ENCODE data around the gene TMEM92.

Gene TMEM92

DNA sequence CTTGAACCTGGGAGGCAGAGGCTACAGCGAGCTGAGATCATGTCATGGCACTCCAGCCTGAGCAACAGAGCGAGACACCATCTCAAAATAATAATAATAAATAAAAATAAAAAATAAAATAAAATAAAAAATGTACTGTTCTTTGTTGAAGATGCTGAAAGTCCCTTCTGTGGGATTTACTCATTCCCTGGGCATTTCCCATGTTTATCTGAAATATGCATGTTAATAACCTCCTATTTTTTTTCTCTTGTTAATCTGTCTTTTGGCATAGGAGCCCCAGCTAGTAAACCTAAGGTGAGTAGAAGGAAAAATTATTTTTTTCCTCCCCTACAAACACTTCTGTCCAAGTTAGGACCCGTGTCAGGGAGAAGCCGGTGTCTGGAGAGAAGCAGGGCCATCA lies 34.4 kb downstream of the TMEM92 start:
- TF ChIP-seq POLR2AphosphoS5 (IDR thresholded peaks at IDR 0.05; ENCODE audit: low read depth) (no peak), GABPA (IDR thresholded peaks at IDR 0.05; ENCODE audit: low read depth) (no peak), SPI1 (IDR thresholded peaks at IDR 0.05; ENCODE audit: borderline replicate concordance, low read depth) (no peak)
- TF ChIP-seq, protein P1, sequence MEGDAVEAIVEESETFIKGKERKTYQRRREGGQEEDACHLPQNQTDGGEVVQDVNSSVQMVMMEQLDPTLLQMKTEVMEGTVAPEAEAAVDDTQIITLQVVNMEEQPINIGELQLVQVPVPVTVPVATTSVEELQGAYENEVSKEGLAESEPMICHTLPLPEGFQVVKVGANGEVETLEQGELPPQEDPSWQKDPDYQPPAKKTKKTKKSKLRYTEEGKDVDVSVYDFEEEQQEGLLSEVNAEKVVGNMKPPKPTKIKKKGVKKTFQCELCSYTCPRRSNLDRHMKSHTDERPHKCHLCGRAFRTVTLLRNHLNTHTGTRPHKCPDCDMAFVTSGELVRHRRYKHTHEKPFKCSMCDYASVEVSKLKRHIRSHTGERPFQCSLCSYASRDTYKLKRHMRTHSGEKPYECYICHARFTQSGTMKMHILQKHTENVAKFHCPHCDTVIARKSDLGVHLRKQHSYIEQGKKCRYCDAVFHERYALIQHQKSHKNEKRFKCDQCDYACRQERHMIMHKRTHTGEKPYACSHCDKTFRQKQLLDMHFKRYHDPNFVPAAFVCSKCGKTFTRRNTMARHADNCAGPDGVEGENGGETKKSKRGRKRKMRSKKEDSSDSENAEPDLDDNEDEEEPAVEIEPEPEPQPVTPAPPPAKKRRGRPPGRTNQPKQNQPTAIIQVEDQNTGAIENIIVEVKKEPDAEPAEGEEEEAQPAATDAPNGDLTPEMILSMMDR (IDR thresholded peaks at IDR 0.05; ENCODE audit: insufficient read depth, low read length): no peak
- TF ChIP-seq, protein P2, sequence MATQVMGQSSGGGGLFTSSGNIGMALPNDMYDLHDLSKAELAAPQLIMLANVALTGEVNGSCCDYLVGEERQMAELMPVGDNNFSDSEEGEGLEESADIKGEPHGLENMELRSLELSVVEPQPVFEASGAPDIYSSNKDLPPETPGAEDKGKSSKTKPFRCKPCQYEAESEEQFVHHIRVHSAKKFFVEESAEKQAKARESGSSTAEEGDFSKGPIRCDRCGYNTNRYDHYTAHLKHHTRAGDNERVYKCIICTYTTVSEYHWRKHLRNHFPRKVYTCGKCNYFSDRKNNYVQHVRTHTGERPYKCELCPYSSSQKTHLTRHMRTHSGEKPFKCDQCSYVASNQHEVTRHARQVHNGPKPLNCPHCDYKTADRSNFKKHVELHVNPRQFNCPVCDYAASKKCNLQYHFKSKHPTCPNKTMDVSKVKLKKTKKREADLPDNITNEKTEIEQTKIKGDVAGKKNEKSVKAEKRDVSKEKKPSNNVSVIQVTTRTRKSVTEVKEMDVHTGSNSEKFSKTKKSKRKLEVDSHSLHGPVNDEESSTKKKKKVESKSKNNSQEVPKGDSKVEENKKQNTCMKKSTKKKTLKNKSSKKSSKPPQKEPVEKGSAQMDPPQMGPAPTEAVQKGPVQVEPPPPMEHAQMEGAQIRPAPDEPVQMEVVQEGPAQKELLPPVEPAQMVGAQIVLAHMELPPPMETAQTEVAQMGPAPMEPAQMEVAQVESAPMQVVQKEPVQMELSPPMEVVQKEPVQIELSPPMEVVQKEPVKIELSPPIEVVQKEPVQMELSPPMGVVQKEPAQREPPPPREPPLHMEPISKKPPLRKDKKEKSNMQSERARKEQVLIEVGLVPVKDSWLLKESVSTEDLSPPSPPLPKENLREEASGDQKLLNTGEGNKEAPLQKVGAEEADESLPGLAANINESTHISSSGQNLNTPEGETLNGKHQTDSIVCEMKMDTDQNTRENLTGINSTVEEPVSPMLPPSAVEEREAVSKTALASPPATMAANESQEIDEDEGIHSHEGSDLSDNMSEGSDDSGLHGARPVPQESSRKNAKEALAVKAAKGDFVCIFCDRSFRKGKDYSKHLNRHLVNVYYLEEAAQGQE (IDR thresholded peaks at IDR 0.05; ENCODE audit: insufficient replicate concordance, low read depth): no peak
- Histone ChIP-seq H3K27ac (replicated peaks) (no peak overlapping the region), H3K27me3 (ENCODE audit: insufficient read depth, poor library complexity, severe bottlenecking) (no peaks in the 10 kb centered on the region), H3K4me3 (replicated peaks; ENCODE audit: insufficient read depth, low read length) (no peak overlapping the region)
- DNase-seq (ENCODE audit: low read depth in 1 of 2, low spot score in 1 of 2): no peak

DNA sequence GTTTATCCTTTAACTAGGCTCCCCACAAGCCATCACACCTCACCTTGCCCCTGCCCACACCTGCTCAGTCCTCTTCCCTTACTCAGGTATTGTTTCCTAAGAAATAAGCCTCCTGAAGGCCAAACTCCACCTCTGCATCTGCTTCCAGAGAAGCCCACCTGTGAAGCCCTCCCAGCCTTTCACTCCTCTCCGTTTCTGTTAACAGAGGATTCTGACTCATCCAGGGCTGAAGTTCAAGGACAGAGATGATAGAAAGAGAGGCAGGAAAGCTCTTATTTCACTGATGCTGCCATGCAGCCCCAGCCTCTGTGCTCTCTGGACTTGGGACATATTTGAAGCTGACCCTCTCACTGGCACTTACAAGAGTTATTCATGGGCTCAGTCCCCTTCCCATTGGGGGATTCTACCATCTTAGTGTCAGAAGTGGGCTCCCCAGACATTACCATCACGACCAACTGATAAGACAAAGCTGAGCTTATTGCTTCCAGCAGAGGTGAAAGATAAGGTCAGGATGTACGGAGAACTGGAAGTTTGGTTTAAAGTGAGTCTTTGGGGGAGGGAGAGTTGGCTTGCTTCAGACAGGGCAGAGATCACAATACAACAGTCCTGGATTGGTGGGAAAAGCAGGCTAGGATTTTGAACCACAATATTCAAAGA lies 36.3 kb downstream of the TMEM92 start:
- TF ChIP-seq SPI1 (IDR thresholded peaks at IDR 0.05; ENCODE audit: borderline replicate concordance, low read depth): no peak
- Histone ChIP-seq H3K4me3 (replicated peaks; ENCODE audit: insufficient read depth, low read length) (no peak overlapping the region), H3K27ac (replicated peaks) (no peak overlapping the region), H3K27me3 (ENCODE audit: insufficient read depth, poor library complexity, severe bottlenecking) (no peaks in the 10 kb centered on the region)
- no peak for DNase-seq (ENCODE audit: low read depth in 1 of 2, low spot score in 1 of 2)

DNA sequence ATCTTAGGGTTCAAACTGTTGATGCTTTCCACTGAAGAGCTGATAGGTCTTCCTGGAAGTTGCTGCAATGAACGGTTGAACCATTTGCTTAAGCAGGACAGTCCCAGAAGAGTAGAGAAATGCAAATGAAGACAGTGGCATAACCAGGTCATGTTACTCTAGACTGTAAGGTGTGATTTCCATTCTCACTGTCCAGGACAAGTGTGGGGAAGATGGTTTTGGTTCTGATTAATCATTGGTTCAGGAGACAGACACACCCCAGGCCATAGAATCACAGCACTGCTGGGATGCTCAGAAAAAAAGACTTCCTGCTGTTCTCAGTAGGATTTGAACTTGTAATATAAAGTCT lies 36.8 kb downstream of the TMEM92 start:
- no peak for TF ChIP-seq GABPA (IDR thresholded peaks at IDR 0.05; ENCODE audit: low read depth)
- no peak for TF ChIP-seq POLR2AphosphoS5 (IDR thresholded peaks at IDR 0.05; ENCODE audit: low read depth)
- TF ChIP-seq SPI1 (IDR thresholded peaks at IDR 0.05; ENCODE audit: borderline replicate concordance, low read depth): no peak
- TF ChIP-seq, protein P1 (IDR thresholded peaks at IDR 0.05; ENCODE audit: insufficient read depth, low read length): no peak
- TF ChIP-seq, protein P2 (IDR thresholded peaks at IDR 0.05; ENCODE audit: insufficient replicate concordance, low read depth): no peak
- no peak overlapping the region for H3K4me3 ChIP-seq (replicated peaks; ENCODE audit: insufficient read depth, low read length)
- no peak overlapping the region for H3K27ac ChIP-seq (replicated peaks)
- DNase-seq (ENCODE audit: low read depth in 1 of 2, low spot score in 1 of 2): no peak
- peaks cover 4% of the 10 kb centered on the region for H3K27me3 ChIP-seq (ENCODE audit: insufficient read depth, poor library complexity, severe bottlenecking)

DNA sequence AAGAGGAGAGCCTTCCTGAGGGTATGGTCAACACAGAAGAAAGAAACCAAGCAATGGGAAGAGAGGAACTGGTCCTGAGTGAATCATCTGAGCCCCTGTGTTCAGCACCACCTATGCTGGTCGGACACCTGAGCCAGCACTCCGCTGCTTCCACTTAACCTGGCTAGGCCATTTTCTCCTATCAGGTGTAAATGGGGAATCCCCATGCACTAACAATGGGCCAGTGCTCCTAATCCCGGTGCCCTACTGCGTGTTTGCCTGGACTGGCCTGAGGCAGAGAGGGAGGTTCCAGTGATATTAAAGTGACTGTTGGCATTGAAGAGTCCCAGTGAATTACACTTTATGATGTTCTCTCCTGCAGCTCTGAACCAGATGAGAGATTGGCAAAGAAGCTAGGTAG lies 37.2 kb downstream of the TMEM92 start:
- H3K27ac ChIP-seq (replicated peaks): no peak overlapping the region
- no peak overlapping the region for H3K4me3 ChIP-seq (replicated peaks; ENCODE audit: insufficient read depth, low read length)
- no peak for DNase-seq (ENCODE audit: low read depth in 1 of 2, low spot score in 1 of 2)
- peaks cover 4% of the 10 kb centered on the region for H3K27me3 ChIP-seq (ENCODE audit: insufficient read depth, poor library complexity, severe bottlenecking)
- no peak for TF ChIP-seq SPI1 (IDR thresholded peaks at IDR 0.05; ENCODE audit: borderline replicate concordance, low read depth)
- TF ChIP-seq, protein P2 (IDR thresholded peaks at IDR 0.05; ENCODE audit: insufficient replicate concordance, low read depth): no peak
- TF ChIP-seq GABPA (IDR thresholded peaks at IDR 0.05; ENCODE audit: low read depth): no peak
- TF ChIP-seq POLR2AphosphoS5 (IDR thresholded peaks at IDR 0.05; ENCODE audit: low read depth): no peak
- TF ChIP-seq, protein P1 (IDR thresholded peaks at IDR 0.05; ENCODE audit: insufficient read depth, low read length): no peak
